CD8-positive, alpha-beta memory T cell (primary cell): ENCODE measurements around the gene FHL1. TPM values are rescaled to one million over a fixed set of nuclear protein-coding genes. Genes with fewer than 3 reads are reported as not detected.

Experiments
- CTCF ChIA-PET: fragments of 350-600 bp; sonication (Branson Sonifier 250); formaldehyde crosslinking; loops from one replicate; lab custom pipeline; 2021; ENCODE audit warnings: antibody characterized with exemption; lab: Charles Lee
- POLR2A ChIA-PET: fragments of 350-600 bp; sonication (Branson Sonifier 250); formaldehyde crosslinking; loops from one replicate; lab custom pipeline; 2021; ENCODE audit warnings: antibody characterized with exemption; lab: Charles Lee
- DNase-seq, 5 donors: peaks; one replicate each; pipeline versions ENCODE4 v3.0.0 to v3.0.0-alpha.2; 2020 to 2022; ENCODE audit warnings: mixed read lengths in 1 of 5
- H3K27ac ChIP-seq: one replicate; pipeline ENCODE4 v1.7.0; 2013; ENCODE audit warnings: low read depth, mild to moderate bottlenecking, low read length, moderate library complexity
- H3K27me3 ChIP-seq: 2 replicates; pipeline ENCODE4 v1.7.0; 2013; ENCODE audit warnings: low read length, mild to moderate bottlenecking; ENCODE audit not compliant: insufficient read depth, poor library complexity, severe bottlenecking
- H3K36me3 ChIP-seq: 2 replicates; pipeline ENCODE4 v1.7.0; 2013; ENCODE audit warnings: mild to moderate bottlenecking, low read length, moderate library complexity; ENCODE audit not compliant: insufficient read depth
- H3K4me1 ChIP-seq: 2 replicates; pipeline ENCODE4 v1.7.0; 2013; ENCODE audit warnings: mild to moderate bottlenecking, low read length, moderate library complexity; ENCODE audit not compliant: insufficient read depth
- H3K4me3 ChIP-seq: 2 replicates; pipeline ENCODE4 v1.7.0; 2013; ENCODE audit warnings: mild to moderate bottlenecking, low read length
- H3K9me3 ChIP-seq: 2 replicates; pipeline ENCODE4 v1.7.0; 2013; ENCODE audit warnings: mild to moderate bottlenecking, low read length
- H3K27ac Mint-ChIP-seq, 8 donors: one replicate each; pipeline ENCODE4 v1.8.0; 2020 to 2021; ENCODE audit warnings: mixed read lengths in 8 of 8, mild to moderate bottlenecking in 6 of 8, inconsistent platforms in 3 of 8, moderate library complexity in 3 of 8
- H3K27me3 Mint-ChIP-seq, 2 donors: one replicate each; pipeline ENCODE4 v1.8.0; 2020 to 2021; ENCODE audit warnings: mixed read lengths in 2 of 2, mild to moderate bottlenecking in 1 of 2, moderate library complexity in 1 of 2
- H3K36me3 Mint-ChIP-seq, 3 donors: one replicate each; pipeline ENCODE4 v1.8.0; 2020 to 2021; ENCODE audit warnings: mixed read lengths in 3 of 3, inconsistent platforms in 1 of 3, mild to moderate bottlenecking in 1 of 3
- H3K4me1 Mint-ChIP-seq, 3 donors: one replicate each; pipeline ENCODE4 v1.8.0; 2020 to 2021; ENCODE audit warnings: mixed read lengths in 3 of 3, inconsistent platforms in 1 of 3, mild to moderate bottlenecking in 1 of 3
- H3K4me3 Mint-ChIP-seq, 7 donors: one replicate each; pipeline ENCODE4 v1.8.0; 2020 to 2021; ENCODE audit warnings: mixed read lengths in 7 of 7, mild to moderate bottlenecking in 6 of 7, moderate library complexity in 4 of 7, inconsistent platforms in 2 of 7
- H3K9me3 Mint-ChIP-seq, 5 donors: one replicate each; pipeline ENCODE4 v1.8.0; 2020 to 2022; ENCODE audit warnings: mixed read lengths in 5 of 5, mild to moderate bottlenecking in 3 of 5, moderate library complexity in 2 of 5, inconsistent platforms in 1 of 5
- polyA plus RNA-seq: library from polyadenylated mRNA; unstranded; fragments of 300-500 nt; fragmentation: Illumina TruSeq; gene quantifications from one replicate; pipeline ENCODE4 v1.2.3, GENCODE V29; 2021
- total RNA-seq, 2 experiments: library from RNA; stranded (reverse); gene quantifications; one replicate each; pipeline ENCODE4 v1.2.3, GENCODE V29; 2021

Gene FHL1
- total and polyA plus RNA-seq, 3 experiments from 2014 or later, result 7.5 to 18.5 (median 8.1) TPM

- Mint-ChIP-seq H3K36me3 (peaks cover 0 to 19% (median 4%) of the 10 kb centered on the region in 3 donors), H3K27ac (no peak overlapping the region), H3K27me3 (no peaks in the 10 kb centered on the region), H3K4me3 (no peak overlapping the region), H3K9me3 (no peaks in the 10 kb centered on the region), H3K4me1 (peaks cover 29 to 36% (median 30%) of the 10 kb centered on the region in 3 donors)
- ChIA-PET CTCF (no interaction called here), POLR2A (no interaction called here)
- Histone ChIP-seq H3K27me3 (no peaks in the 10 kb centered on the region), H3K9me3 (no peaks in the 10 kb centered on the region), H3K4me1 (peaks cover 11% of the 10 kb centered on the region), H3K27ac (no peak overlapping the region), H3K36me3 (no peaks in the 10 kb centered on the region), H3K4me3 (no peak overlapping the region)
- no peak for DNase-seq
Measured at GRCh38 chrX:136206916-136207315, 59.6 kb downstream of the FHL1 start.

GRCh38 chrX:136207546-136207945, 60.2 kb downstream of the FHL1 start:
- no peaks in the 10 kb centered on the region for H3K27me3 ChIP-seq
- CTCF ChIA-PET, result interaction anchor here (1.3 kb wide), 1 partner anchor 180 kb away, joined by 3 read pairs; no protein-coding TSS in a partner anchor
- no peak overlapping the region for H3K4me3 ChIP-seq

GRCh38 chrX:136209016-136209738, 61.8 kb downstream of the FHL1 start:
- Histone ChIP-seq H3K4me3 (no peak overlapping the region), H3K27me3 (no peaks in the 10 kb centered on the region), H3K36me3 (no peaks in the 10 kb centered on the region), H3K27ac (no peak overlapping the region), H3K4me1 (peaks cover 6% of the 10 kb centered on the region), H3K9me3 (no peaks in the 10 kb centered on the region)
- H3K9me3 Mint-ChIP-seq, result no peaks in the 10 kb centered on the region
- H3K4me3 Mint-ChIP-seq, result peak overlapping the region in 1 of 7 donors; percentile 18
- ChIA-PET POLR2A (no interaction called here), CTCF (interaction anchor here (1.0 to 1.4 kb wide), 2 partner anchors 181 to 184 kb away, joined by 3 to 4 read pairs; no protein-coding TSS in a partner anchor)
- peaks cover 14 to 20% (median 16%) of the 10 kb centered on the region in 3 donors for H3K4me1 Mint-ChIP-seq
- no peak overlapping the region for H3K27ac Mint-ChIP-seq
- H3K27me3 Mint-ChIP-seq, result peaks cover 0 to 3% of the 10 kb centered on the region in 2 donors
- peak in 4 of 5 donors; percentile 3 to 48 (median 19) for DNase-seq
- peaks cover 0 to 22% (median 4%) of the 10 kb centered on the region in 3 donors for H3K36me3 Mint-ChIP-seq

More at GRCh38 chrX:136207546-136207945, 60.2 kb downstream of the FHL1 start:
- Mint-ChIP-seq H3K4me1 (peaks cover 29 to 36% (median 30%) of the 10 kb centered on the region in 3 donors), H3K36me3 (peaks cover 0 to 19% (median 4%) of the 10 kb centered on the region in 3 donors), H3K9me3 (no peaks in the 10 kb centered on the region), H3K4me3 (no peak overlapping the region), H3K27ac (no peak overlapping the region), H3K27me3 (peaks cover 0 to 1% of the 10 kb centered on the region in 2 donors)
- H3K9me3 ChIP-seq, result no peaks in the 10 kb centered on the region
- DNase-seq, result no peak
- H3K4me1 ChIP-seq, result peaks cover 11% of the 10 kb centered on the region
- H3K27ac ChIP-seq, result no peak overlapping the region
- H3K36me3 ChIP-seq, result no peaks in the 10 kb centered on the region
- POLR2A ChIA-PET, result no interaction called here

GRCh38 chrX:136209751-136210150, 62.4 kb downstream of the FHL1 start:
- no peaks in the 10 kb centered on the region for H3K27me3 ChIP-seq
- no peaks in the 10 kb centered on the region for H3K9me3 ChIP-seq
- ChIA-PET POLR2A (no interaction called here), CTCF (interaction anchor here (1.0 to 1.4 kb wide), 2 partner anchors 182 to 184 kb away, joined by 3 to 4 read pairs; no protein-coding TSS in a partner anchor)
- no peak overlapping the region for H3K4me3 ChIP-seq
- DNase-seq, result no peak
- H3K27ac ChIP-seq, result no peak overlapping the region
- peaks cover 0 to 3% of the 10 kb centered on the region in 2 donors for H3K27me3 Mint-ChIP-seq
- no peak overlapping the region for H3K4me3 Mint-ChIP-seq
- H3K27ac Mint-ChIP-seq, result peak overlapping the region in 1 of 8 donors; percentile 11
- H3K4me1 ChIP-seq, result no peaks in the 10 kb centered on the region
- no peaks in the 10 kb centered on the region for H3K36me3 ChIP-seq
- no peaks in the 10 kb centered on the region for H3K9me3 Mint-ChIP-seq
- peaks cover 8 to 14% (median 10%) of the 10 kb centered on the region in 3 donors for H3K4me1 Mint-ChIP-seq
- H3K36me3 Mint-ChIP-seq, result peaks cover 0 to 27% (median 4%) of the 10 kb centered on the region in 3 donors

GRCh38 chrX:136210243-136210642, 62.9 kb downstream of the FHL1 start:
- no peak overlapping the region for H3K27ac ChIP-seq
- no peaks in the 10 kb centered on the region for H3K27me3 ChIP-seq
- CTCF ChIA-PET, result interaction anchor here (1.4 kb wide), 1 partner anchor 185 kb away, joined by 3 read pairs; no protein-coding TSS in a partner anchor
- no peaks in the 10 kb centered on the region for H3K4me1 ChIP-seq
- no peaks in the 10 kb centered on the region for H3K9me3 ChIP-seq
- no peak for DNase-seq
- peaks cover 3 to 9% (median 6%) of the 10 kb centered on the region in 3 donors for H3K4me1 Mint-ChIP-seq
- peaks cover 0 to 30% (median 4%) of the 10 kb centered on the region in 3 donors for H3K36me3 Mint-ChIP-seq
- H3K27ac Mint-ChIP-seq, result no peak overlapping the region
- no peaks in the 10 kb centered on the region for H3K9me3 Mint-ChIP-seq
- H3K36me3 ChIP-seq, result no peaks in the 10 kb centered on the region
- peaks cover 0 to 3% of the 10 kb centered on the region in 2 donors for H3K27me3 Mint-ChIP-seq
- no peak overlapping the region for H3K4me3 Mint-ChIP-seq
- POLR2A ChIA-PET, result no interaction called here
- no peak overlapping the region for H3K4me3 ChIP-seq

- Histone ChIP-seq H3K36me3 (no peaks in the 10 kb centered on the region), H3K4me3 (no peak overlapping the region), H3K9me3 (no peaks in the 10 kb centered on the region), H3K4me1 (no peaks in the 10 kb centered on the region), H3K27ac (no peak overlapping the region), H3K27me3 (no peaks in the 10 kb centered on the region)
- no peak for DNase-seq
- peaks cover 0 to 4% (median 3%) of the 10 kb centered on the region in 3 donors for H3K4me1 Mint-ChIP-seq
- CTCF ChIA-PET, result interaction anchor here (1.4 kb wide), 1 partner anchor 185 kb away, joined by 3 read pairs; no protein-coding TSS in a partner anchor
- POLR2A ChIA-PET, result no interaction called here
- H3K27me3 Mint-ChIP-seq, result peaks cover 0 to 3% of the 10 kb centered on the region in 2 donors
- no peak overlapping the region for H3K4me3 Mint-ChIP-seq
- H3K36me3 Mint-ChIP-seq, result peaks cover 0 to 35% (median 4%) of the 10 kb centered on the region in 3 donors
- H3K9me3 Mint-ChIP-seq, result no peaks in the 10 kb centered on the region
- H3K27ac Mint-ChIP-seq, result peak overlapping the region in 1 of 8 donors; percentile 32
Measured at GRCh38 chrX:136210806-136211205, 63.5 kb downstream of the FHL1 start.

GRCh38 chrX:136211766-136212556, 64.6 kb downstream of the FHL1 start:
- no peak overlapping the region for H3K4me3 Mint-ChIP-seq
- ChIA-PET CTCF (no interaction called here), POLR2A (no interaction called here)
- no peak overlapping the region for H3K27ac Mint-ChIP-seq
- H3K9me3 Mint-ChIP-seq, result no peaks in the 10 kb centered on the region
- no peaks in the 10 kb centered on the region for H3K27me3 ChIP-seq
- no peaks in the 10 kb centered on the region for H3K36me3 ChIP-seq
- H3K4me1 ChIP-seq, result no peaks in the 10 kb centered on the region
- DNase-seq, result no peak
- no peaks in the 10 kb centered on the region for H3K4me1 Mint-ChIP-seq
- no peak overlapping the region for H3K4me3 ChIP-seq
- no peaks in the 10 kb centered on the region for H3K9me3 ChIP-seq
- peaks cover 0 to 3% of the 10 kb centered on the region in 2 donors for H3K27me3 Mint-ChIP-seq
- peaks cover 0 to 37% (median 3%) of the 10 kb centered on the region in 3 donors for H3K36me3 Mint-ChIP-seq
- no peak overlapping the region for H3K27ac ChIP-seq
